HPDE6-E6E7 (cell line): Measurements from ENCODE around the gene AMZ2.
A peak's percentile ranks its signal among the peaks of the same experiment; 100 is the strongest.
"Not testable (repeated sequence)": the region's sequence is repeated elsewhere in the genome, so short reads cannot be mapped to it uniquely, and the experiment has no call there.

Experiments
- DNase-seq: peaks from one replicate; pipeline ENCODE4 v3.0.0; 2011; ENCODE audit warnings: missing footprints; ENCODE audit errors: extremely low spot score

AMZ2 gene

DNA sequence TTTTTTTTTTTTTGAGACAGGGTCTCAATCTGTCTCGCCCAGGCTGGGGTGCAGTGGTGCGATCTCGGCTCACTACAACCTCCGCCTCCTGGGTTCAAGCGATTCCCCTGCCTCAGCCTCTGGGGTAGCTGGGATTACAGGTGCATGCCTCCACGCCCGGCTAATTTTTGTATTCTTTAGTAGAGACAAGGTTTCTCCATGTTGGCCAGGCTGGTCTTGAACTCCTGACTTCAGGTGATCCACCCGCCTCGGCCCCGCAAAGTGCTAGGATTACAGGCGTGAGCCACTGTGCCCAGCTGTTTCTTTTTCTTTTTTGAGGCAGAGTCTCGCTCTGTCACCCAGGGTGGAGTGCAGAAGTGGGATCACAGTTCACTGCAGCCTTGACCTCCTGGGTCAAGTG lies 27.1 kb upstream of the AMZ2 start:
- DNase-seq = not testable (repeated sequence)

DNA sequence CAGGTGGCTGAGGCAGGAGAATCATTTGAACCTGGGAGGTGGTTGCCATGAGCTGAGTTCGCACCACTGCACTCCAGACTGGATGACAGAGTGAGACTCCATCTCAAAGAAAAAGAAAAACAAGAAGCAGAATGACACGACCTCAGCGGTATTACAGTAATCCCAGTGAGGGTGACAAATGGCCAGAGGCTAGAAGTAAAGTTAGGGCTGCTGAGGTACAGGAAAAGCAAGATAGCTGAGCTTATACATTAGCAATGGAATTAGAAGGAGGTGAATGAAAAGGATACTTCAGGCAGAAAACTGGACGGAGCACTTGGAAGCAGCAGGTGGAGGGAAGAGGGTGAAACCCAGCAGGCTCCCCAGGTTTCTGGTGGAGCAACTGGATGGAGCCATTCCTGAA lies 26.1 kb upstream of the AMZ2 start:
- DNase-seq = no peak

- no peak for DNase-seq
Measured at GRCh38 chr17:68222606-68223005, 25.2 kb upstream of the AMZ2 start.

- DNase-seq = not testable (repeated sequence)
Measured at GRCh38 chr17:68225055-68225454, 22.8 kb upstream of the AMZ2 start.

DNA sequence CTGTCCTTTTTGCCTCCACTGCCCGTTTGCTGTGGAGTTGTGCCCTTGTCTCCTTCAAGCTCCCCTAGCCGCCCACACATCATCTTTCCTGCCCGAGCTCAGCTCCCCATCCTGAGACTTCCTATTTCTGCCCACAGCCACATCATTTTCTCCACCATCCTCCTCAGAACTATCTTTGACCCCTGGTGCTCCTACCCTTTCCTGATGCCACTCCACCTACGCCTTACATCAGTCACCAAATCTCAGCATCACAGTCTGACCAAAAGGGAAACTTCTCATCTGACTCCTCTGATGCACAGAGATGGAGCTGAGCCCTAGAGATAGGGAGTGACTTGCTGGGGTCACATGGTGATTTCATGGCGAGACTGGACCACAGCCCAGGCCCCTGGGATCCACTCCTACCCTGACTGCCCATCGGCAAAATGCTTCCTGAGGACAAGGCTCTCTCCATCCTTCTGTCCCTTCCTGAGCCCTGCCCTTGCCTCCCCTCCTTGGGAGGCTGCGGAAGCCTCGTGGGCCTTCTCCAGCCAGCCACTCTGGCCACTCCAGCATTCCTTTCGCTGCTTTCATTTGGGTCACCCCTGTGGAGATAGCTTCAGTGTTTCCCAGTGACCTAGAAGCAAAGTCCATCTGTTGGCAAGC lies 19.7 kb upstream of the AMZ2 start:
- DNase-seq = not testable (repeated sequence)

GRCh38 chr17:68228817-68229570 lies 18.8 kb upstream of the AMZ2 start:
- DNase-seq = no peak

- no peak for DNase-seq
Measured at GRCh38 chr17:68229619-68230018, 18.2 kb upstream of the AMZ2 start.

DNA sequence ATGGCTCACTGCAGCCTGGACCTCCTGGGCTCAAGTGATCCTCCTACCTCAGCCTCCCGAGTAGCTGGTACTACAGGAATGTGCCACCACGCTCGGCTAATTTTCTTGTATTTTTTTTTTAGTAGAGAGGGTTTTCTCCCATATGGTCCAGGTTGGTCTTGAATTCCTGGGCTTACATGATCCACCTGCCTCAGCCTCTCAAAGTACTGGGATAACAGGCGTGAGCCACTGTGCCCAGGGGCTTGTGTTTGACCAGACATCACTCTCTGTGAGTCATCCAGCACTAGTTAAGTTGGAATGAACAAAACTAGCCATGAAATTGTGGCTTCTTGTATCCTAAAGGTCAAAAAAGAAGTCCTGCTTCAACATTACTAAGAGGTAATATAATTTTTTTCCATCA lies 16.7 kb upstream of the AMZ2 start:
- not testable (repeated sequence) for DNase-seq

DNA sequence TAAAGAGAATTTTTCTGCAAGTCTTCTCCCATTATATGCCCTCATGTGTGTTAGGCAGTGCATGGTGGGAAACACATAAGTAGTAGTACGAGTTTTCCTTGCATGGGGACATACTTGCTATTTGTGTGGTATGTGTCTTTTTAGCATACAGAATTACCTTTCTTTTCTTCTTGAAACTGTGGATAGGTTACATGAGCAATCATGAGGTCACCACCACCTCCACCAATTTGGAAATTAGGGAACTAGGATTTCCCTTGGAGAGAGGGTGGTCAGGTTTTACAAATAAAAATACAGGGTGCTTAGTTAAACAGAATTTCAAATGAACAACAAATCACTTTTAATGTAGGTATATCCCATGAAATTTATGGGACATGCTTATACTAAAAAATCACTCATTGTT lies 16.3 kb upstream of the AMZ2 start:
- no peak for DNase-seq

DNA sequence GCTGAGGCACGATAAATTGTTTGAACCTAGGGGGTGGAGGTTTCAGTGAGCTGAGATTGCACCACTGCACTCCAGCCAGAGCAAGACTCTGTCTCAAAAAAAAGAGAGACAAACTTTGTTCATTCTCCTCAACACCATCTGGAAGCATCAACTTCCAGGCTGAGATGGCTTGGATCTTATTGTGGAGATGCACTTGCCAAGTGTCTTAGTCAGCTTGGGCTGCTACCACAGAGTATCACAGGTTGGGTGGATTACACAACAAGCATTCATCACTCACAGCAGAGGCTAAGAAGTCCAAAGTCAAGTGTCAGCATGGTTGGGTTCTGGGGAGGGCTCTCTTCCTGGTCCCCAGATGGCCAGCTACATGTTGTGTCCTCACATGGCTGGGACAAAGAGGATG lies 15.1 kb upstream of the AMZ2 start:
- peak; percentile 14 for DNase-seq

DNA sequence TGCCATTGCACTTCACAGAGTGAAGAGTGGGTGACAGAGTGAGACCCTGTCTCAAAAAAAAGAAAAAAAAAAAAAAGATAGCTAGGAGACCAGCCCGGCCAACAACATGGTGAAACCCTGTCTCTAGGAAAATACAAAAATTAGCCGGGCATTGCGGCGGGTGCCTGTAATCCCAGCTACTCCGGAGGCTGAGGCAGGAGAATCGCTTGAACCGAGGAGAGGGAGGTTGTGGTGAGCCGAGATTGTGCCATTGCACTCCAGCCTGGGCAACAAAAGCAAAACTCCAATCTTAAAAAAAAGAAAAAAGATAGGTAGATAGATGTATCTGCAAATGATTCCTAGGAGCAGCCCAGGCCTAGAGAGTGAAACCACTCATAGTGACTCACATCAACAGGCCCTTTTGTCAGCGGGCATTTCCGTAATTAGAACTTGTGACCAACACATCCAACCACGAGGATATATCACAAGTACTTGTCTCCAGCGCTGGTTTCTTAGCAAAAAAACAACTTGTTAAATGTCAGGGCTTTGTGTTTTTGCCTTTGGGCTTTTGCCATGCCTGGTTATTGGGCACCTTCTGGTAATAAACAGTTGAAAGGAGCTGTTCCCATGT lies 13.0 kb upstream of the AMZ2 start:
- peak; percentile 89 for DNase-seq

GRCh38 chr17:68235336-68235791 lies 12.5 kb upstream of the AMZ2 start:
- not testable (repeated sequence) for DNase-seq

DNA sequence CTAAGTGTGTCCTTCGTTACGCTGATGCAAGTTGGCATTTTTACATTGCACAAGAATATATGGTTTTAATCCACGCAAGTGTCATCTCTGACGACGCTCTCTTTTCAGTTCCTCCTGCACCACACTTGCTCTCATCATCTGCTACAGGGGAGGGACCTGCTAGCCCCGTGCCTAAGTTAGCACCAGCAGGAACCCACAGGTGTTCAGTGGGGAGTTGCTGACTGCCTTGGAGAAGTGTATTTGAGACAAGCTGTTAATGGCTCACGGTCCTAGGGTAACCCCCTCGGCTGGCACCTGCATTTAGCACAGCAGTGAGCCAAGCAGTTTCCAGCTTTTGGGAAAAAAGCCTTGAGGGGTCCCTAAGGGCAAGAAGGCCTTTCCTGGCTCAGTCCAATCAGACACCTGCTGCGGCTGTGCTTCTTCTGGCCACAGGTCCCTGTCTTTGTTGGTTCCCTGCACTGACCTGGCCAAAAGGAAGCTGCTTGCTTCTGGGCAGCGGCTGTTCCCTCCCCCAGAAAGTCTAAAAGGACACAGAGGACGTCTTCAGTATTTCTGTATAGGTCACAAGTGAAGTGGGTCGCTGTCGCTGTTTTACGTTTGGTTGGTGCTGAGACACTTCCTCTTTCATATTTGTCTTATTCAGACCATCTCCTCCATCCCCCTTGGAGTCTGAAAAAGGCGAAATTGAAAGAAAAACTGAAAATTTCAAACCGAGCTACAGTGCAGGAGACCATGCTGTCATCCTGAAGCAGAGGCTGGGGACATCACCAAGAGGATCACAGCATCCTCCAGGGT lies 10.3 kb upstream of the AMZ2 start:
- not testable (repeated sequence) for DNase-seq

DNA sequence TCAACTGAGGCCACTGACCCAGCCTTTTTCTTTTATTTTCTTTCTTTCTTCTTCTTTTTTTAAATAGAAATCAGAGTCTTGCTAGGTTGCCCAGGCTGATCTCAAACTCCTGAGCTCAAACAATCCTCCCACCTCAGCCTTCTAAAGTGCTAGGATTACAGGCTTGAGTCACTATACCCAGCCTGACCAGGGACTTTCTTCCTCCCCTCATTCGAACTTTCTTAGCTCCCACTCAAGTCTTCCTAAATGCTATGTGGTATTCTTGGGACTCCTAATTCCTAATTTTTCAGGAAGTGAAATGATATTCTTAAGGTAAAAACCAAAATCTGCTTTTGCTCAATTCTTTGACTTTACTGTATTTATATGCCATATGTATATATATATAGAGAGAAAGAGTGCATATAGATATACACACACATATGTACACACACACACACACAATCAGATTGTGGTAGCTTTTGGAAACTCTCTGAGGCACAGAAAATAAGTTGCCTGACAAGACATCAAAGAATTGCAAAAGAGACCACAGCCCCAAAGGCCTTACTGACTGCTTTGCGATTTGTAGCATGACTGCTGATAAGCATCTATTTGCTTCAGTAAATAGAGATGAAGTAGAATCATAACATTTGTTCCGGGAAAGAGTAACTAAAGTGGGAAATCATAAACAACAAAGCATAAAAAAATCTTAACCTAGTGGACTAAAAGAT lies 9.5 kb upstream of the AMZ2 start:
- no peak for DNase-seq

DNA sequence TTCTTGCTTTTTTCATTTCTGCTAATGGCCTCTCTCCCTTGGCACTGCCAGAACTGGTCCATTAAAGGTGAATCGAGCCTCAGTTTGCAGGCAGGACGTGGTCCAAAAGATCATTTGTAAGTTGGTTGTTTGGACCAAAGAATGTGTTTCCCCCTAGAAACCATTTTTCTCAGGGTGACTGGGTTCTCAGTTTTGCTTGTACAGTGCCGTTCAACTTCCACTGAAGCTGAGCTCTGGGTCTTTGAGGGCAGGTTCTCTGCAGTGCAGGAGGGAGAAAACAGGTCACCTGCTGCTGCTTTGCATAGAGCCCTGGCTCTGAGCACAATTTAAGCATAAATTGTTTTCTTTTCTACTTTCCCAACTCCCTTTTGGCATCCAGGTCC lies 9.0 kb upstream of the AMZ2 start:
- no peak for DNase-seq

DNA sequence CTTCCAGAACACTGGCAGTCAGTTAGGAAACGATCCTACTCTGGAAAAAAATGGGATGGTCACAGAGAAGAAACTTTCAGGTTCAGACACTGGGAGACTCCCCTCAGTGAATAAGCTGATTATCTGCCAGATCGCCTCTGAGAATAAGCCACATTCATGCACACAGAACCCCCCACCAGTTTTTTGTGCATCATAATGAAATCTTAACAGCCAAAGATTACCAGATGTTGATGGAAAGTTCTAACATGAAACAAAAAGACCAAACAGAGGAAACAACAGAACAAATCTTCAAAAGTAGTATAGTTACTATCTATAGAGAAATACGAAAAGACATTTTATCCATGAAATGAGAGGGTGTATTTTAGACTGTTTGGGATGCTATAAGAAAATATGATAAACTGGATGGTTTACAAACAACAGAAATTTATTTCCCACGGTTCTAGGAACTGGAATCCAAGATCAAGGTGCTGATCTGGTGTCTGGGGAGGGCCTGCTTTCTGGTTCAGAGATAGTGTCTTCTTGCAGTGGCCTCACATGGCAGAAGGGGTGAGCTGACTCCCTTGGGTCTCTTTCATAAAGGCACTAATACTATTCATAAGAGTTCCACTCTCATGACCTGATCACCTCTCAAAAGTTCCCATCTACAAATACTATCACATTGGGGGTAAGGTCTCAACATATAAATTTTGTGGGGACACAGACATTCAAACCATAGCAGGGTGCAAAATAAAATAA lies 8.0 kb upstream of the AMZ2 start:
- DNase-seq = no peak

- no peak for DNase-seq
Measured at GRCh38 chr17:68246271-68247028, 1.4 kb upstream of the AMZ2 start.

- DNase-seq = no peak
Measured at GRCh38 chr17:68248199-68248825, 469 bp downstream of the AMZ2 start.

DNA sequence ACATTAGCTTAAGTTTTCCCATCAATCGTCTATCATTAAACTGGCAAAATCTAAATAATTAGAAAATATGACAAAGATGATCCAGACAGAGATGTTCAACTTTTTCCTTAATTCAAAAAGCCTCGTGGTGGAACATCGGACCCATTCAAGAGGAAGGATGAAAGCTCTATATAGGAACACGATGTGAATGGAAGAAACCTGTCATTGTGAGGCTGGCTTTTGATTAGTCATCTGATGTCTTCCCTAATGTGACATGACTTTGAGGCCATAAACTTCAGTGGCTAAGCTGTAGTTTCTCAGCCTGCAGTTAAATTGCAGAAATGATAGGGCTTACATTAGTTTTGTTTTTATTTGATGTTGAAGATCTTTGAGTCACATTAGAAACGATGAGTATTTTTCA lies 1.0 kb downstream of the AMZ2 start:
- DNase-seq = no peak

- DNase-seq = no peak
Measured at GRCh38 chr17:68249354-68249765, 1.5 kb downstream of the AMZ2 start.
